ENCODE data around the gene CMIP. TPM values are rescaled to one million over a fixed set of nuclear protein-coding genes. Genes with fewer than 3 reads are reported as not detected.

CMIP gene
- polyA plus RNA-seq, 3 donors: 0.85 to 61.9 (median 0.93) TPM

- no peak overlapping the region for H3K4me2 ChIP-seq (replicated peaks; ENCODE audit: extremely low read depth, low read length, poor library complexity, severe bottlenecking)
- peak overlapping the region in 4 of 7 donors; percentile 1 to 77 (median 14) for H3K27ac Mint-ChIP-seq
- H3K4me3 ChIP-seq (replicated peaks in 1 of 3; ENCODE audit: low read depth in 2 of 3, low read length in 3 of 3): no peak overlapping the region
- H4K20me1 ChIP-seq (ENCODE audit: insufficient read depth, low read length): peaks cover 100% of the 10 kb centered on the region
- H3K4me1 Mint-ChIP-seq: peaks cover 29% of the 10 kb centered on the region
- 90% methylated on average over 17 of the region's 18 CpGs for WGBS (ENCODE audit: insufficient coverage)
- no peaks in the 10 kb centered on the region for H3K9me3 Mint-ChIP-seq
- peaks cover 35 to 40% of the 10 kb centered on the region in 2 donors for H3K36me3 Mint-ChIP-seq
- no peak overlapping the region for H3K27ac ChIP-seq (ENCODE audit: low read depth in 1 of 2, low read length in 2 of 2)
- no peak for DNase-seq
- no peak overlapping the region for H3K9ac ChIP-seq (ENCODE audit: insufficient read depth, low read length, poor library complexity, severe bottlenecking)
- H3K4me3 Mint-ChIP-seq: no peak overlapping the region
- H3K9me3 ChIP-seq (replicated peaks in 1 of 2; ENCODE audit: control insufficient read depth in 1 of 2, insufficient read depth in 1 of 2, low read length in 2 of 2): no peaks in the 10 kb centered on the region
- no peak overlapping the region for H2AFZ ChIP-seq (ENCODE audit: insufficient read depth, low read depth, low read length, poor library complexity, severe bottlenecking)
- H3K36me3 ChIP-seq (replicated peaks in 1 of 2; ENCODE audit: control insufficient read depth in 1 of 2, insufficient read depth in 2 of 2, low read length in 2 of 2): peaks cover 6 to 38% of the 10 kb centered on the region in 2 donors
- peaks cover 99% of the 10 kb centered on the region for H3K79me2 ChIP-seq (ENCODE audit: insufficient read depth, low read length)
- peaks cover 16 to 21% of the 10 kb centered on the region in 2 donors for H3K4me1 ChIP-seq (ENCODE audit: control insufficient read depth in 1 of 2, insufficient read depth in 2 of 2, low read length in 2 of 2)
- no peaks in the 10 kb centered on the region for H3K27me3 ChIP-seq (ENCODE audit: control insufficient read depth in 2 of 2, insufficient read depth in 2 of 2, low read length in 2 of 2)
- H3K27me3 Mint-ChIP-seq (ENCODE audit: low read depth in 3 of 3): peaks cover 0 to 2% (median 0%) of the 10 kb centered on the region in 3 donors
- no peak for TF ChIP-seq CTCF (IDR thresholded peaks at IDR 0.05)
- intact Hi-C loops (cut with micrococcal nuclease): no loop called here
Observed at GRCh38 chr16:81539009-81539758, 94.6 kb downstream of the CMIP start.

- peaks cover 100% of the 10 kb centered on the region for H3K79me2 ChIP-seq (ENCODE audit: insufficient read depth, low read length)
- H4K20me1 ChIP-seq (ENCODE audit: insufficient read depth, low read length): peaks cover 100% of the 10 kb centered on the region
- H3K9me3 ChIP-seq (replicated peaks in 1 of 2; ENCODE audit: control insufficient read depth in 1 of 2, insufficient read depth in 1 of 2, low read length in 2 of 2): no peaks in the 10 kb centered on the region
- Mint-ChIP-seq H3K27ac (peak overlapping the region in 3 of 7 donors; percentile 1 to 77 (median 17)), H3K4me3 (no peak overlapping the region), H3K9me3 (no peaks in the 10 kb centered on the region), H3K36me3 (peaks cover 35 to 40% of the 10 kb centered on the region in 2 donors), H3K27me3 (ENCODE audit: low read depth in 3 of 3) (peaks cover 0 to 2% (median 0%) of the 10 kb centered on the region in 3 donors), H3K4me1 (peaks cover 36% of the 10 kb centered on the region)
- no peak overlapping the region for H3K4me2 ChIP-seq (replicated peaks; ENCODE audit: extremely low read depth, low read length, poor library complexity, severe bottlenecking)
- H3K27ac ChIP-seq (ENCODE audit: low read depth in 1 of 2, low read length in 2 of 2): no peak overlapping the region
- 95% methylated on average over 17 of the region's 19 CpGs for WGBS (ENCODE audit: insufficient coverage)
- H3K4me3 ChIP-seq (replicated peaks in 1 of 3; ENCODE audit: low read depth in 2 of 3, low read length in 3 of 3): no peak overlapping the region
- no peak overlapping the region for H3K9ac ChIP-seq (ENCODE audit: insufficient read depth, low read length, poor library complexity, severe bottlenecking)
- no peaks in the 10 kb centered on the region for H3K27me3 ChIP-seq (ENCODE audit: control insufficient read depth in 2 of 2, insufficient read depth in 2 of 2, low read length in 2 of 2)
- H3K36me3 ChIP-seq (replicated peaks in 1 of 2; ENCODE audit: control insufficient read depth in 1 of 2, insufficient read depth in 2 of 2, low read length in 2 of 2): peaks cover 6 to 38% of the 10 kb centered on the region in 2 donors
- no peak for TF ChIP-seq CTCF (IDR thresholded peaks at IDR 0.05)
- no peak for DNase-seq
- intact Hi-C loops (cut with micrococcal nuclease): no loop called here
- no peak overlapping the region for H2AFZ ChIP-seq (ENCODE audit: insufficient read depth, low read depth, low read length, poor library complexity, severe bottlenecking)
- H3K4me1 ChIP-seq (ENCODE audit: control insufficient read depth in 1 of 2, insufficient read depth in 2 of 2, low read length in 2 of 2): peaks cover 23 to 28% of the 10 kb centered on the region in 2 donors
Observed at GRCh38 chr16:81539759-81540472, 95.3 kb downstream of the CMIP start.

Data from CD14-positive monocyte (primary cell).